Effector CD8-positive, alpha-beta T cell (primary cell): Measurements from ENCODE around the gene BTBD9.

ENCODE experiments used
- DNase-seq: peaks from one replicate; lab custom pipeline; 2025; lab: John Stamatoyannopoulos, UW

Gene BTBD9

DNA sequence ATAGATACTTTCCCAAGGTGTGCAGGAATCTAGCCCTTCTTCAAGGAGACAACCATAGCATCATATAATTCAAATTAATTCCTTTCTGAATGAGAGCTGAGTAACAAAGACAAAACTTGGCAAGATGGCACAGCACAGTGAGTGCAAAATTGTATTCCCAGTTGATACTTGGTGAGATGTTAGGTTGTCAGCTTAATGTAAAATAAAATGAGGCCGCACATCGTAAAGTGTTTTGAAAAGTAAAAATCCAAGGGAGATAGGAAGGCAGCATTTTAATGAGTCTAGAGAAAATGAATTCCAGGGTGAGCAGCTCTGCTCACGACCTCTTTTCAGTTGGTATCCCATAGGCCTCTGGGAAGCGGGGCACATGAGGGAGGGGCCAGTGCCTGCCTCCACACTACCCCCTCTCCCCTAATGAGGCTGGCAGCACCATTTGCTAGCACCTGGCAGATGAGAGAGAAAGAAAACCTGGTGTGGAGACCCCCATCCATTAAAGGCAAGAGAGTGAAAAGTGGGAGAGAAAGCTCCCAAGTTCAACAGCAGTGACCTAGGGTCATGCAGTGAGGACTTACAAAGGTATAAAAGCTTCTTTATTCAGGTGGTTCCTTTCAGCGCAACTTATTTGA is 158.4 kb downstream of the BTBD9 start:
- DNase-seq: no peak

DNA sequence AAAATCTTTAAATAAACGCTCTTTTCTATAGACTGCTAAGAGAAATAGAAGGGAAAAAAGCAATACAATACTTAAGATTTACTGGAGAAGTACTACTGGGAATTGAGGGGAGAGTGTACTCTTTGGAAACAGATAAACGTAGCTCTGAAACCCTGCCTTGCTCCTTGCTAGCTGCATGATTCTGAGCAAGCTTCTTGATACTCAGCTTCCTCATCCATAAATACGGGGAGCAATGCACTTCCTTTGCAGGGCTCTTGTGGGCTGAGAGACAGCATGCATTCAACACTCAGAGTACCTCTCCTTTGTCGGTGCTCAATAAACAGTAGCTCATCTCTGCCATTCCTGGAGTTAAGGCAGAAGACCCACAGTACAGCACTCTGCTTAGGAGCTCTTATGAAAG is 159.7 kb downstream of the BTBD9 start:
- DNase-seq: no peak

DNA sequence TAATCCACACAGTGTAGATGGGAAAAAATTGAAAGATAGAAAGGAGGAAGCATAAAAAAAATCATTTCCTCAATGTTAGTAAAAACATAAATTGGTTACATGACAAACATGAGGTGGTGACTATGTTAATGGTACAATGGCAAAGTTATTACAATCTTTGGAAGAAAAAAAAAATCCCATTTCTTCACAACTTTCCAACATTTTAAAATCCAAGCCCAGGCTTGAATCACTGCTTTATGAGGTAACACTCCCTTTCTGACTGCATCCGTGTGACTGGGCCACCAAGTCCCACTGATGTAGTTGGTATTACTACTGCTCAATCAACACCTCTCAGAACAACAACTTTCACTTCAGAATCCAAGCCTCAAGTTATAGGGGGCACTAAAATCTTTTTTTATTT is 160.4 kb downstream of the BTBD9 start:
- DNase-seq: no peak

DNA sequence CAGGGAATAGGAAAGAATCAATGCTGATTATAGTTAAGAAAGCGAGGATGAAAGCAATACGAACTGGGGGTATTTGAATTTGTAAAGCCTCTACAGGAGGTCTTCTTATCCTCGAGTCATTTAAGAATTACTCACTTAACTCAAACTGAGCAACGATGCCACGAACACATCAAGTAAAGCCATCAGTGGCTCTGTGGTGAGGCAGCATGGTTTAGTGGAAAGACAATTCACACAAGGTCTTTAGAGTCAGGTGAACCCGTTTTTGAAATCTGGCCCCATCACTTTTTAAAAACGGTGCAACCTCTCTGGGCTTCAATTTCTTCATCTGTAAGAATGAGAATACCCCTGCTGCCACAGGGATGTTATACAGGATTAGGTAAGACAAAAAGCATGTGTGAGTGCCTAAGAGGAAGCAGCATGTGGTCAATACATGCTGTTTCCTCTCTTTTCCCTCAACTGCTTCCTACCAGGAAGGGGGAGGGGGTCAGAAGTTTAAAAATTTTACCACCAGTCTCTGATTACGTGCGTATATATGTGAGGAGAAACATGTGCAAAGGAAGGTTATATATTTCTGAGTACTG is 162.0 kb downstream of the BTBD9 start:
- no peak for DNase-seq

DNA sequence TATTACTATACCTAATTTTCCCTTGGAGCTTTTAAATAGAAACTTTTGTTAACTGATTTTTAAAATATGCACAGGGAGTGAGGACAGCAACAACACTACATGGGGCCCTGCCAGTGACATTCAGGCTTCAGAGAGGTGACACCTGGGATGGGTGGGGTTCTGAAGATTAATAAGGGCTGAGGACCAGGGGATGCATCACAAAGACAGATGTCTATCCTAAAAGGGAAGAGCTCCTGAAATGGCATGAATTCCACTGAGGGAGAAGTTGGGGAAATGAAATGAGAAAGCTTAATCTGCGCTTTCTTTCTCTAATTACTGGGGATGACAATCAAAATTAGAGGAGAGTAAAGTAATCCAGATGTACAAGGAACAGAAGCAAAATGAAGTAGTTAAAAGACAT is 162.8 kb downstream of the BTBD9 start:
- DNase-seq: no peak

DNA sequence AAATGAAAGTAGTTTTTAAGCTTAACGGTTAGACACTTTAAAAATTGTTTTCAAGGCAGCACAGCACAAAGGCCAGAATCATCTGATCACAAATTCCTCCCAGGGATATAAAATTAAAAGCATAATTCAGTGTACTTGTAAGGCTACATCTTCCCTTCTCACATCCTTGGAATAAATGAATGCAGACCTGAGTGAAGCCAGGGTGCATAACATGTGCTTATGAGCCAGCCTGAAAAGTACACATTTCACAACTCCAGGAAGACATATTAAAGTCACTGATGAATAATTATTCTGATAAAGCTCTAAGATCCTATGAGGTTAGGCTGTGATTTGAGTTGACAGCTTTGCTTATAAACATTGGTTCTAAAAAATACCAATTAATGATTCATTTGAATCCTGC is 163.6 kb downstream of the BTBD9 start:
- DNase-seq: no peak

DNA sequence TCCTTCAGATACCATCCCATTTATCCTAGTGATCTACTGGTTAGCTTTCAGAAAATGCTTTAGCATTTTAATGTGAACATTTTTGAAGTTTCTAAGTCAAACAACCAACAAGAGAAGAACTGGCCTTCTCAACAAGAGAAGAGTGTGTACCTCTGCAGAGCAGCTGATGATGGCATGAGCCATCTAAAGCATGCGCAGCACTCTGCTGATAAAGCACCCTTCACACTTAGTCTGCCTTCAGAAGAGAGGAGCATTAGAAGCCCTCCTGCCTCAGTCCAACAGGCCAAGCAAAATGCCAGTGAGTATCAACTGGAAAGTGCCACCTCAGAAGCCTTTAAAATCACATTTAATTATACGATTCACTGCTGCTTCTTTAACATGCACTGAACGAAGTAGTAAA is 169.2 kb downstream of the BTBD9 start:
- DNase-seq: no peak

DNA sequence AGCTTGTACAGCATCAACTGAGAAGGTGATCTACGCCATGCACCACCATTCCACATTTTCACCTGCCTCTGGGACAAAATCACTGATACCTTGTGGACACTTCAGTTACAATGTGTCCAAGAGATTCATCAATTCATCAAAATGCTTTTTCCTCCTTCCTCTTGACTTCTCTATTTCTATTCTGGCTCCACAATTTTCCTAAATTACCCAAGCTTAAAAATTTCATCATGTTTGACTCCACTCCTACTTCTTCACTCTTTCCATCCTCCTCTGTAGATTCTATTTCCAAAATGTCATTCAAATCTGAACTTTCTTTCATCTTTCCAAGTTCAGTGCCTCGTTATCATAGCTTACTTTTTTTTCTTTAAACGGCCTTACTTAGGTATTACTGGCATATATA is 172.2 kb downstream of the BTBD9 start:
- no peak for DNase-seq

DNA sequence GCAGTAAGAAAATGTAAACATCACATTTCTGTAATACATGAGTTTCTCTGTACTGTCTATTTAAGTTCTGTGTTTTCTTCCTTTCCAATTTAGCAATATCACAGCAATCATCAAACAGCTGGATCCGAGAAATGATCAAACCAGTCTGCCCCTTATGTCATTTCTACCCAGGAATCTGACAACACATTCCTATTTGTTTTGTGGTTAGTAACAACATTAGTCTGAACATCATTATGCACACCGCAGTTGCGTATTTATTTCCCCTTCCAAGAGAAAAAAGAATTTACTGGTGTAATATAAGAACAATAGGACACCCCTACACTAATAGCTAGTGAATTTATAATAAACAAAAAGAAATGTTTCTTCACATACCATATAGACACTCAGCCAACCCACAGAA is 179.5 kb downstream of the BTBD9 start:
- no peak for DNase-seq

DNA sequence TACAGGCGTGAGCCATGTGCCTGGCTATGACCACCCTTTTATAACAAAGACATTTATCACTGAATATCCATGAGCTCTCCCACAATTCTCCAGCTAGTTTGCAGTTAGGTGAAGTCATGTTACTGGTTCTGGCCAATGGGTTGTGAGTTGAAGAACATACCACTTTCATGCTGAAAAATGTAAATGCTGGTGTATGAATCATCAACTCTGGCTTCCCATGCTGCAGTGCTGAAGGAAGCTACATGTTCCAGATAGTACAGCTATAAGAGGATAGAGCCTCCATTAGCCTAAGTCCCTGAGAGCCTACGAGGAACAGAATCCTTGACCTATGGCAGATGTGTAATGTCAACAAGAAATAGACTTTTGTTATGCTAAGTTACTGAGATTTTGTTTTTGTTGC is 180.4 kb downstream of the BTBD9 start:
- DNase-seq: no peak

DNA sequence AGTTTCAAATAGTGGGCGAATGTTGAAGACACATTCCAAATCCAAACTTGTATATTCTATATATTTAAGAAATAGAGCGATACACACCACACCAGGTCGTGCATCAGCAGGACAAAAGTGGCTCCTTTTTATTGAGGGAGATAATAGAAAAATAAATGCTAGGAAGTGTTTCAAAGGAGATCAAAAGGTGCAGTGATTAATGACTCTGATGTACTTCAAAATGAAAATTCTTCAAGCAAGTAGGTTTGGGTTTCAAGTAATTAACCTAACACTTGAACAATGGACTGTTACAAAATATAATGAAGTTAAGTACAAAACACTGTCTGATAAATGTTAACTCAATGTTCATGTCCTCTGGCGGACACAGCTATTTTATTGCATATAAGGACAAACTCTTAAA is 185.9 kb downstream of the BTBD9 start:
- DNase-seq: no peak

DNA sequence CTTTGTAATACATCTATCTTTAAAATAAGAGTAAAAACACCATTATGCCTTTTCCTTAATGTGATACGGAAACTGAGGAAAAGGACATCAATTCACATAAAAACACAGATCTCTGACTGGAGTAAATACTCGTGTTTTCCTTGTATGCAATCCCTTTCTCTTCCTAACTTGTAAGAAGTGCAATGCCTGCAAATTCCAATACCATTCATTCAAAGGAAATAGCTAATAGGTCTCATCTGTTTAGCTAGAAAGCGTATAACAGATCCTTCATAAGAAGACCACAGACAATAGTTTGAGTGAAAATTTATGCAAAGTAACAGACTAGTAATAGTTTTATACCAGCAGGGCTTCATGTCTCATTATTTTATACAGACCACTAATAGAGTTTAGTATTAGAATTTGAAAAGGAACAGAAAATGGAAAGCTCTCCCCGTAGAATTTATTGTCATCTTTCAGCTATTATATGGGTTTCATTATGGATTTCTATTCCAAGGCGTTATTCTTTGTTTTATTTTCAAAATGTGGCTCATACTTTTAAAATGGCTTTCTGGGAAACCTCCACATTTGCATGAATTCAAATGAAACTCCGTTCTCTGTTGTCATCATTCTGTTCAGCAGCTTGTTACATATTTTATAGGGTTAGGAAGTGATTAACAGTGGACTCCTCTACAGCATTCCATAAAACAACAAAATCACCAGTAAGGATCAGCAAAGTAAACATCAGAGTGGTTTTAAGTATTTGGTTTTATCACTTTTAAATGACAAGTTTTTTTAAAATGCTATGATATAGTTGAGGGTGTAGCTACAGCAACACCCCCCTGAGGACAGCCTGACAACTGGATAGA is 186.7 kb downstream of the BTBD9 start:
- no peak for DNase-seq

DNA sequence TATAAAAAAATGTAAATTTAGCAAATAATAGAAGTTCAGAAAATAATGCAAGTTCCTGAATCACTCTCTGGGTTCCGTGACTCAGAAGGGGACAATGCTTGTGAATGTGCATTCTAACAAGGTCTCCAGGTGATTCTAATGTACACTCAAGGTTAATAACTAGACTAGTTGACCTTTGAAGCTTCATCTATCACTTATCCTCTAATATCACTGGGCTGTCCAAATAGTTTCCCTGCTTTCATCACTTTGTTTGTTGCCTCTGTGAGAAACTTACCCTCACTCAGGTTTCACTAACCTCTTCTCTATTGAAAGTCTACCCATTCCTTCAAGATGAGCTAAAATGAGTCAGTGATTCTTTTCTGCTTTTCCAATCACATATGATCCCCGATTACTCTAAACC is 189.0 kb downstream of the BTBD9 start:
- no peak for DNase-seq

DNA sequence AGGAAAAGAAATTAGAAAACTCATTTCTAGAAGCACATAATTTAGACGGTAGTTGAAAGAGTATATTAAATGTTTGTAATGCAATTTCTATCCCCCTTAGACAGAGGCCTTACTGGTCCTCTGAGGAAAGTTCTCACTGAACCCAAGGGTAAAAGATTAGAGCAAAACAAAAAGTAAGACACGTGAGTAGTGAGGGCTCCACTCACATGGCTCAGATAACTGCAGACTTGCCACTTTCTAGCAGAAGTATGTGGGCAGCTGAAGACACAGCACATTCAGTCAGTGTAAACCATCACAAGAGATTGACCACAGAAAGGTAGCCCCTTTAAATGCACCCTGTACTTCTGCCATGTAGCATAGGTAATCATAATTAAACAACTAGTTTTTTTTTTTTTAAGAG is 193.8 kb downstream of the BTBD9 start:
- no peak for DNase-seq

DNA sequence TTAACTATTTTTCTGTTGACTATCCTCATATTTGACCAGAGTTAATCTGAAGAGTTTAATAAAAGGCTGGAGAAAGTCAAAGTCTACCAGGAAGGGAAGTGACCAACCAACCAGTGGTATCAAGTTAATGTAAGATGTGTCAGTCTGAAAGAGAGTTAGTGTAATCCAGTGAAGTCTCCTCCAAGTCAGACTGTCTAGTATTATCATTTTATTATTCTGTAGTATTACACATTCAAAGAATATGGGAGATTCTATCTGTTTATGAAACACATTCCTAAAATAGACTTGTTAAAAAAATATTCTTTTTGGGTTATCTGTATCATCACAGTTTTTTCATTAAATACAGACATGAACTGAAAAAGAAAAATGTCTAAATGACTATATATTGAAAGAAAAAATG is 194.4 kb downstream of the BTBD9 start:
- no peak for DNase-seq

DNA sequence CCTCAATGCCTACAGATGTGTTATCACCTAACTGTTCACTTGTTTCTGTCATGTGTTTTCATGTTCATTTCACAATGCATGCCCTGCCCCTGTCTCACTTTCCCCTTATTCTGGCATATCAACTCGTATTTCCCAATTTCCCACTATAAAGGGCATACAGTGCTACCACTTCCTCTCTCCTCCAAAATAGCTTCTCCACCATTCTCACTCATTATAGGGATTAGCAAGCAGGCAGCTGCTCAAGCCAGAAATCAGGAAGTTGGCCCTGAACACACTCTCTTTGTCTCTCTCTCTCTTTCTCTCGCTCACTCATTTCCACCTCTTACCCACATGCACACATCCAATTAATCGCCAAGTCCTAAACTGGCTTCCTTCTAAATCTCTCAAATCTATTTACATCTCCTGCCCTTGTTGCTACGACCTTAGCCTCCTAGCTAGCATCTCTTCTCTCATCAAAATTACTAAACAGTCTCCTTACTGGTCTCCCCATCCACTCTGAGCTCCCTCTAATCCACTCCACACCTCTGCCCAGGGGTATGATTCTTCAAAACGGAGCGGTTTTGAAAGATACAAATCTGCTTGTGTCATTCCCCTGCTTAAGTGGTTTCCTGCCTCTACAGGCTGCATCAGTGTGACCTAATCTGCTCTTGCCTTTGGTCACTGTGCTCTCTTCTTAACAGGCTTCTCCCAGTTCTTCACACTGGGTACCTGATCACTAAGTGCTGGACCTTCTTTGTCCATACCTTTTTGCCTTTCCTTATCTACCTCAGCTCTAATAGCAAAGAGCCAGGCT is 196.2 kb downstream of the BTBD9 start:
- DNase-seq: no peak

DNA sequence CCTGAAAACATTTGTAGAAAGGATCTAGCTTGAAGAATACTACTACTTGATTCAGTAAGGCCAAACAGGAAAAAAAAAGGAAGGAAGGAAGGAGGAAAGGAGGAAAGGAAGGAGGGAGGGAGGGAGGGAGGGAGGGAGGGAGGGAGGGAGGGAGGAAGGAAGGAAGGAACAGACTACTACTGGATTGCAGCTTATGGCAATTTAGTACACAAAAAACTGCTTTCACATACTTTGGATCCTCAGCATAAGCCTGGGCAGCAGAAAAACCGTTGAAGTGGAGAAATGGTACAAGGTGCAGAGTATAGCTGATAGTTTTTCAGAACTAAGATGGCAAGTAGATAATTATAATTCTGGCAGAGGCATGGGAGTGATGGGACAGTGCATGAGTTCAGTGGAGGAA is 201.6 kb downstream of the BTBD9 start:
- no peak for DNase-seq

DNA sequence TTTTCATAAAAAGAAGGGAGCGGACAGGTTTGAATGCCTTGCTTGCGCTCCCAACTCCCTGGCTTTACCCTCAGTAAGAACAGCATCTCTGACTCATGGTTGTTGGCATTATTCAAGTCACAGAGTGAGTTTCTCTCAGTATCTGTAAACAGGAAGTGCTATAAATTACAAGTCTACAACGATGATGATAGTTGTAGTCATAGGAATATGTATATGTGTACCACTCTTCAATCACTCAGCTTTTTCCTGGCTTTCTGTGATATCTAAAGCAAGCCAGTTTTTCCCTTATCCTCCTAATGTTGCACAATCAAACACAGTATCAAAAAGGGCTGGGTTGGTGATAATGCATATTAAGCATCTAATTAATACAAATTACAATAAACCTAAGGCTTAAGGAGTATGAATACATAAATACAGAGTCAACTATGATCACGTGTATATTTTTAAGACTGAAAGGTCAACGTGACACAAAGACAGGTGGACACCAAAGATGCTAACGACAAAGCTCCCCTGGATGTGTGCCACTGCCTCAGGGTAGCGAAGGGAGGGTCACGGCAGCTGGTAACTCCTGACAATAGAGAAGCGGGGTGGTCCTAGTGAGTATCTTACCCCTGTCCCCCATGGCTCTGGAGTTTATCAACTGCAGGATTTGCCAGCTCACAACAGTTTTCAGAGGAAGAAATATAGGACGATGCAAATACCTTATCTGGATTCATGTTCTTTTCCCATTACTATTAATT is 202.8 kb downstream of the BTBD9 start:
- DNase-seq: no peak

DNA sequence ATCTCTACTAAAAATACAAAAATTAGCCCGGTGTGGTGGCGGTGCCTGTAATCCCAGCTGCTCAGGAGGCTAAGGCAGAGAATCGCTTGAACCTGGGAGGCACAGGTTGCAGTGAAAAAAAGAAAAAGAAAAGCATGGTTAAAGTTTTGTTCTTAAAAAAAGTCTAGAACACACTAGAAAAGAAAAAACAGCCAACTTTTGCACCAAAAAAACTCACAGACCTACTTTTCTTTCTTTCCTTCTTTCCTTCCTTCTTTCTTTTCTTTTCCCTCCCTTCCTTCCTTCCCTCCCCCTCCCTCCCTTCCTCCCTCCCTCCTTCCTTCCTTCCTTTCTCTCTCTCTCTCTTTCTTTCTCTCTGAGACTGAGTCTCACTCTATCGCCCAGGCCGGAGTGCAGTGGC is 204.4 kb downstream of the BTBD9 start:
- no peak for DNase-seq

DNA sequence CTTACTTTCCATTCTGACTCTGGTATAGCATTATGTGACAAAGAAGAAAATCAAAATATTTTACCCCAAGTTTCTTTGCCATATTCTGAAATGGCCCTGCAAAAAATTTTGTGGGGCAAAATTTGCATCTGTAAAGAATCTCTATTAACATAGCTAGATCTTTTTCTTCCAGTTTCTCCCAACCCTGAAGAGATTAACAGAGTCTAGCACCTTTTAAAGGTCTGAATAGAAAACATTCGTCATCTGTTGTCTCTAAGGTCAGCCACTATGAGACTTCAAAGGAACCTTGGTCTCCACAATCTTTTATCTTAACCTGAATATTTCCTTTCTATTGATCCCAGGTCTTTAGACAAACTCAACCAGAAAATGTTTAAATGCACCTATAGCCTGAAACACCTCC is 205.7 kb downstream of the BTBD9 start:
- DNase-seq: no peak

DNA sequence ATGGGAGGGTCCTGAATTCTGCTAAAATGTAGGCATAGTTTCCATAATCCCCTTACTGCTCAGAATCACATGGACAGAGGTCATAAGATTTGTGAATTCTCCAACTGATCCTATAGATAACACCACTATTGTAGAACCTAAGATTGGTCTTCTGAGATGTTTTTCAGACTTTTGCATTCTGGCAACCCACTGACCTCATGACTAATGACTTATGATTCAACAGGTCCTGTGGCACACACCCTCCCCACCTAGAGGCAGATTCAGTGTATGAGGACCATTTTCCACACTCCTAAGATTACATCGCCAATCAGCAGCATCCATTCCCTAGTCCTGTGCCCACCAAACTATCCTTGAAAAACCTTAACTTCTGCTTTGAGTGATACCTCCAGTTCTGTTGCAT is 207.2 kb downstream of the BTBD9 start:
- DNase-seq: no peak

DNA sequence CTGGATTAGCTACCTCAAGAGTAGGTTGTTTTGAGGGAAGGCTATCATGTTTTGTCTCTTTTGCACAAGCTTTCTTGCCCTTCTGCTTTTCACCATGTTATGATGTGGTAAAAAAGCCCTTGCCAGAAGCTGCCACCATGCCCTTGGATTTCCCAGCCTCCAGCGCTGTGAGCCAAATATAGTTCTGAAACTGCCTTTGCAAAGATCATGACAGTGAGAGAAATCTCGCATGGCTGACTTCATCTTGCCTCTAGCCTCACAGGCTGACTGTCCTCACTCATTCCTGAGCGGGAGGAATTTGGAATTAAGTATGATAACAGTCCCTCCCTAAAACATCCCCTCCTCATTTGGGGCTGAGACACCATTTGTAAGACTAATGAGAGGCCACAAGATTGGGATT is 207.7 kb downstream of the BTBD9 start:
- no peak for DNase-seq
